Endometrial microvascular endothelial cells (primary cell): Measurements from ENCODE around the gene TBCK. TPM values are rescaled to one million over a fixed set of nuclear protein-coding genes. Genes with fewer than 3 reads are reported as not detected.

Experiments used
- in situ Hi-C: cut with HindIII; loops from 2 replicates; pipeline ENCODE4 v1.10.0; 2017; ENCODE audit warnings: low sequenced_read_pairs, low pct_unique_long_range_greater_than_20kb; ENCODE audit errors: inconsistent ontology term
- total RNA-seq: library from RNA; depleted of rRNA; stranded (reverse); fragments of >200 nt; gene quantifications from one replicate; pipeline ENCODE4 v1.2.3, GENCODE V29; 2015; ENCODE audit errors: inconsistent ontology term

TBCK gene
- total RNA-seq, 1 donor from 2014 or later: 19.7 TPM

GRCh38 chr4:106033469-106033868 lies 282.5 kb downstream of the TBCK start:
- in situ Hi-C loops: no loop called here

GRCh38 chr4:106032851-106033286 lies 283.1 kb downstream of the TBCK start:
- in situ Hi-C loops: no loop called here

GRCh38 chr4:106022454-106022853 lies 293.6 kb downstream of the TBCK start:
- in situ Hi-C loops: no loop called here

- in situ Hi-C loops: no loop called here
These were observed 294.1 kb downstream of the TBCK start for GRCh38 chr4:106021737-106022410.

GRCh38 chr4:106019771-106020170 lies 296.2 kb downstream of the TBCK start:
- in situ Hi-C loops: no loop called here

GRCh38 chr4:106017975-106018374 lies 298.0 kb downstream of the TBCK start:
- in situ Hi-C loops: no loop called here

GRCh38 chr4:106011387-106011786 lies 304.6 kb downstream of the TBCK start:
- in situ Hi-C loops: no loop called here

- in situ Hi-C loops: no loop called here
These were observed 305.2 kb downstream of the TBCK start for GRCh38 chr4:106010761-106011160.

GRCh38 chr4:106002994-106003393 lies 313.0 kb downstream of the TBCK start:
- in situ Hi-C loops: no loop called here

- in situ Hi-C loops: no loop called here
These were observed 317.6 kb downstream of the TBCK start for GRCh38 chr4:105998171-105999063.

- in situ Hi-C loops: no loop called here
These were observed 319.2 kb downstream of the TBCK start for GRCh38 chr4:105996845-105997244.

GRCh38 chr4:105994841-105995501 lies 321.0 kb downstream of the TBCK start:
- in situ Hi-C loops: no loop called here

- in situ Hi-C loops: no loop called here
These were observed 321.9 kb downstream of the TBCK start for GRCh38 chr4:105994061-105994460.

GRCh38 chr4:105992641-105993305 lies 323.2 kb downstream of the TBCK start:
- in situ Hi-C loops: no loop called here

- in situ Hi-C loops: no loop called here
These were observed 324.3 kb downstream of the TBCK start for GRCh38 chr4:105991726-105992125.
